HG03460 (cell line): ENCODE data around the gene NFATC4.
A peak's percentile ranks its signal among the peaks of the same experiment; 100 is the strongest.
"Not testable (repeated sequence)": the region's sequence is repeated elsewhere in the genome, so short reads cannot be mapped to it uniquely, and the experiment has no call there.

ENCODE experiments used
- ATAC-seq: cut with Tn5 transposase; IDR thresholded peaks from one replicate; pipeline ENCODE4 v1.9.1; 2021; ENCODE audit not compliant: unreplicated experiment

The NFATC4 gene

GRCh38 chr14:24366721-24367513 lies 1.1 kb upstream of the NFATC4 start:
- peak; percentile 64 for ATAC-seq

- no peak for ATAC-seq
These were observed 203 bp downstream of the NFATC4 start for GRCh38 chr14:24368212-24368561.

- no peak for ATAC-seq
These were observed 723 bp downstream of the NFATC4 start for GRCh38 chr14:24368562-24369252.

- no peak for ATAC-seq
These were observed 1.5 kb downstream of the NFATC4 start for GRCh38 chr14:24369463-24369862.

- no peak for ATAC-seq
These were observed 2.1 kb downstream of the NFATC4 start for GRCh38 chr14:24369907-24370687.

- ATAC-seq: no peak
These were observed 2.8 kb downstream of the NFATC4 start for GRCh38 chr14:24370748-24371147.

- not testable (repeated sequence) for ATAC-seq
These were observed 3.6 kb downstream of the NFATC4 start for GRCh38 chr14:24371605-24372004.

GRCh38 chr14:24372701-24373416 lies 4.9 kb downstream of the NFATC4 start:
- no peak for ATAC-seq

- no peak for ATAC-seq
These were observed 8.6 kb downstream of the NFATC4 start for GRCh38 chr14:24376448-24377070.

GRCh38 chr14:24377126-24377525 lies 9.1 kb downstream of the NFATC4 start:
- no peak for ATAC-seq

GRCh38 chr14:24377657-24378056 lies 9.7 kb downstream of the NFATC4 start:
- no peak for ATAC-seq

GRCh38 chr14:24378327-24378726 lies 10.3 kb downstream of the NFATC4 start:
- ATAC-seq: no peak

- ATAC-seq: no peak
These were observed 11.3 kb downstream of the NFATC4 start for GRCh38 chr14:24378981-24379906.

GRCh38 chr14:24379907-24380730 lies 12.1 kb downstream of the NFATC4 start:
- no peak for ATAC-seq

- no peak for ATAC-seq
These were observed 13.5 kb downstream of the NFATC4 start for GRCh38 chr14:24381363-24382063.

- no peak for ATAC-seq
These were observed 14.0 kb downstream of the NFATC4 start for GRCh38 chr14:24382064-24382371.

GRCh38 chr14:24384169-24384568 lies 16.2 kb downstream of the NFATC4 start:
- ATAC-seq: no peak

GRCh38 chr14:24385524-24385923 lies 17.5 kb downstream of the NFATC4 start:
- no peak for ATAC-seq
